NCI-H510A (cell line): ENCODE results near the gene PAX2.

Source experiments
- DNase-seq: peaks from one replicate; lab custom pipeline; 2025; lab: John Stamatoyannopoulos, UW

The PAX2 gene

DNA sequence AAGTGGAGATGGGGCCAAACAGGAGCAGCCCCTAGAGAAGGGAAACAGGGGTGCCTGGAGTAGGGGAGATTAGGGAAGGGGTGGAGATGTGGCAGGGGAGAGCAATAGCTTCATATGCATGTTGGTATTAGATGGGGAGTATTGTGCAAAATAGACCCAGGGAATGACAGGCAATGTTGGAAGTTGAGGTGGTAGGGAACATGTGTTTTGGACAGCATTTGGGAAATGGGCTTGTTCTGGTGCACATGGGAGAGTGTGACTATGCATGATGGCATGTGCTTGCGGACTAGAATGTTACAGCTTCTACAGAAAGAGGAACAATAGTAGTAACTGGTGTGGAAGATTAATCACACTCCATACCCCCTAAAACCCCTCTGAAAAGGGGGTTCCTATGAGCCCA, 10.4 kb downstream of the PAX2 start:
- DNase-seq = no peak

DNA sequence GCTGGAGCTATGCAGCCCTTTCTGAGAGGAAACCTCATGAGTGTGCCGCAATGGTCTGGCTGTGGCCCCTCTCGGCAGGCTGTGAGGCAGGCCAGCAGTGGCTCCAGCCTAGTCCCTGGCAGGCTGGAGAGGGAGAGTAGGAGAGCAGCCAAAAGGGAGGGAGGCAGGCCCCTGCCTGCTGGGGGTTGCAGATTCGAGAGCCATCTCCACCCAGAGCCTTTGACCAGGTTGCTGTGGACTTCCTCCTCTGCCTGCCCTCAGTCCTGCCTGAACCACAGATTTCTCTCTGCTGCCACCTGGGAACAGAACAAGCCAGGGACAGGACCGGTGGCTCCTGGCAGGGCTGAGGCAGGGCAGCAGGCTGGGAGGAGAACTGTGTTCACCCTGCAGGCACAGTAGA, 13.9 kb downstream of the PAX2 start:
- no peak for DNase-seq

DNA sequence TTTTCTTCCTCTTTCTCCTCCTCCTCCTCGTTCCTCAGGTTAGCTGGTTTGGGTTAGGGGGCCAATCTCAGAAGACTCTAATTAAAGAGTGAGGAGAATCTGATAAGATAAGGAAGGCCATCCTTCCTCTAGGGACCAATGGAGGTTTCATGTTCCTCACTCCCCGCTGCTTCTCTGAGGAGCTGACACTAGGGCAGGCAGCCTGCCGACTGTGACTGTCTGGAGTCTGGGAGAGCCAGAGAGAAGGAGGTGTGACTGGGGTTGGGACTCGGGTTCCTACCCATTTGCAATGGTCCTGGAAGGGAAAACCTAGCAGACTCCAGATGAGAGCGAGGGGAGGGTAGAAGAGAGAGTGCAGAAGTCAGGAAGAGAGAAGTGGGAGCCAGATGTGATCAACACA, 15.3 kb downstream of the PAX2 start:
- no peak for DNase-seq

DNA sequence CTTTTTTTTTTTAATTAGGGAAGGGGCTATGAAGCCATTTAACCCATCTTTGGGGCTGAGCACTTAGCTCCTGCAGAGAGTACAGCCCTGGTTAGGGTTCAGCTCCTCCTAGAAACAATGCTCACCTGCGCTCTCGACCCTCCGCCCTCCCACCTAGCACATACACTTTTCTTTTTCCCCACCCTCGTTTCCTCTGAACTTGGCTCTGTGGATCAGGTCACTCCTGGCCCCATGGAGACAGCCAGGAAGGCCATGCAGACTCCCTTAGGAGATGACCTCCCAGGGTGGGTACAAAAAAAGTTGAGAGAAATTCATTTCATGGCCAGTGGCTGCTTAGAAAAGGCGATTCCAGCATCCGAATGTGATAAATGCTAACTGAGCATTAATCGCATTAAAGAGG, 15.8 kb downstream of the PAX2 start:
- DNase-seq = no peak

DNA sequence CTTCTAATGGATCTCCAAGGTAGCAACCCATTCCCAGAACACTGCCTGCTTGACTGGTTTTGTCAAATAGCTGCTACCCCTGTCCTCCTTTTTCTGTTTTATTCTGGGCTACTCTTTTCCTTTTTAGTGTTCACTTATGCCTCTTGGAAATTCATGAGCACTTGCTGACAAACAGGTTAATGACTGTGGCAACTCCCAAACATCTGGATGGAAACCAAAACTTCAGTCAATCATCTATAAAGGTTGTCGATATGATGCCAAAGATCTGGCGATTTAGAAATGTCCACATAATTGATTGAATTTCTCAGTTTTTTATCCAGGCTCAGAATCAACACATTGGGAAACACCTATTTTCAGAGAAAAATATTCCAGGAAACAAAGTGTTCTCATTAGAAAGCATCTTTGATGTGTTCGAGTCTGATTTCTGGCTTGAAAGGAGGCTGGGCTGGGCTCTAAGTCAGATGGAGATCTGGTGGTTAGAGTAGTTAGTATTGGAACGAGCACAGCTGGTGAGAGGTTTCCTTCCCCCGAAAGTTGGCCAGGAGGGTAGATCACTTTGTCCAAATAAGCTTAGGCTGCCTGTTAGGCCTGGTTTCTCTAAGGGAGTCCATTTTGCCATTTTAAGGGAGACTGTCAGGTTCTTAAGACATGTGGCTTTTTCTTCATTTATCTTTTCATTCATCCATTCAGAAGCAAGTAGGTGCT, 17.8 kb downstream of the PAX2 start:
- no peak for DNase-seq

DNA sequence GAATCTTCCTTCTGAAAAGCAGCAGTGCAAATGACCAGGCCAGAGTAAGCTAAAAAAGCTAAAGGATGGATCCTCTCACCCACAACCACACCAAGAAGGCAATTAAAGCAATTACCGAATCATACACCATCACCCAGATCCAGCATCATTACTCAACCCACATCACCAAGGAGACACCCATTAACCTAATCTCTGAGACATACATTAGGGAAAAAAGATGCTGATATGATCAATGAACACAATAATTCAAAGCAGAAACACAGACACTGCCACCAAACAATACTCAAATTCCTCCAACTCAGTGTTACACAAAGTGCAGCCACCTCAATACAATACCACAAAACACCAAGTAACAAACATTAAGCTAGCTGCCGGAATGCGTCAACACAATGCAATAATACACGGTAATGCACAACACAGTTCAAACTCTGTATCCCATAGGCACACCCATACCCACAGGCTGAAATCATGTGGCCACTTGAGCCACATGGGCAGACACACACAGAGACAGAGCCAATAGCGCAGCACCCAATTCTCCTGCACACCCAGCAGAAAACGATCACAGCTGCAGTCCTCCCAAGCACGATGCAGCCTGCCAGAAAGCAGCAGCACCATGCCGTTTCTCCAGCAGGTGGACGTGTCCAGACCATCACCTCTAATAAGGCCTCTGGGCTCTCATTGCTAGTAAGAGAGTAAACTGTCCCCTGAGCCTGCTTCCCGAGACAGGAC, 21.5 kb downstream of the PAX2 start:
- DNase-seq = no peak

DNA sequence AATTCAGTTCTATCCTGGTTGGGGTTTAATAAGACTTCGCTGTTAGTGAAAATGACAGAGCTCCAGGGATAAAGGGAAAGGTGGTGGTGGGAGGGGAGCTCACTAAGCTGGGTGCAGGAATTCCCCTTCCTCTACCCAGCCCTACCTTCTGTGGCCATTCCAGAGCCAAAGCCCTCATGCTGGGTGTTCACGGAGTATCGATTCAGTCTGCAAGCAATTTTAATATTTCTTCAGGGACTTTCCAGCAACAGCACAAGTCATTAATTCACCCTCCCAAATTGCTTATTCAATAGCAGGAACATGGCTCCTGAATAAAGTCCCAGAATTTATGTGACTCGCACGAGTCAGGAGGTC, 22.0 kb downstream of the PAX2 start:
- no peak for DNase-seq

DNA sequence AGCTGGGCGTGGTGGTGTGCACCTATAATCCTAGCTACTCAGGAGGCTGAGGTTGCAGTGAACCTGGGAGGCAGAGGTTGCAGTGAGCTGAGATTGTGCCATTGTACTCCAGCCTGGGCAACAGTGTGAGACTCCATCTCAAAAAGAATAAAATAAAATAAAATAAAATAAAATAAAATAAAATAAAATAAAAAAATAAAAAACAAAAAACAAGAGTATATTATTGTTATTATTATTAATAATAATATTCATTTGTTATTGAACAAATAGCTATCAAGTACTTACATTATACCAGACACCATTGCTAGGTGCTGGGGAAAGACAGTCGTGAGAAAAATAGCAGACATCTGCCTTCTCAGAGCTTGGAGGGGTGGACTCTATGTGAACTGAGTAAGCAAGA, 24.1 kb downstream of the PAX2 start:
- DNase-seq = no peak

DNA sequence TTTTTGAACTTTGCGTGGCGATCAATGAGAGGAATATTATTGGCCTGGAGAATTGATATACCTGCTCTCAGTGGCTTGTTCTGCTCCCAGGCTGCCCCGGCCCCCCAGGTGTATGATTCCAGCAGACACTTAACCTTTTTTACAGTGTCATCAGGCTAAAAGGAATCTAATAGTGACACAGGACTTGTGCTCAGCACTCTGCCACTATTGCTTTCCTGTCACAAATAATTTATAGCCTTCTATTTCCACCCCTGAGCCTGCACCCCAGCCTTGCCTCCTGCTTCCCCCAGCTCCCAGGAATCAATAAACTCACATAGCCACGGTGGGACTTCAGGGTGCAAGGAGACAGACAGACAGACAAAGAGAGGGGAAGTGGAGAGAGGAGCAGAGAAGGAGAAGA, 28.3 kb downstream of the PAX2 start:
- no peak for DNase-seq

DNA sequence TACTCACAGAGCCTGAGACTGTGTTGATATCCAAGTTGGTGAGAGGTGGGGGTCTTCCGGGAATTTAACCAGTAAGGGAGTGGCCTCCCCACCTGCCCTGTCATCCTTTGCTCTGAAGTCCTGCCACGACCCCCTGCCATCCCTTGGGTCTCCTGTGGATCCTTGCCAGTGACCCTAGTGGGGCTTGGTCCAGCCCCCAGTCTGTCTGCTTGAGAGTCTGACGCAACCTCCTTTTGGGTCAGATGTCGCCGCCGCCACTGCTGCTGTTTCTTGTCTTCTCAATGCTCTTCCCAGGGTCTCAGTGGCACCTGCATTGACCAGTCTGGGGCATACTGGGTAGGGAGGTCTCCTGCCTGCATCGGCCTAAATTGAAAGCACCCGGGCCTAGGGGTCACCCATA, 28.8 kb downstream of the PAX2 start:
- DNase-seq = no peak

DNA sequence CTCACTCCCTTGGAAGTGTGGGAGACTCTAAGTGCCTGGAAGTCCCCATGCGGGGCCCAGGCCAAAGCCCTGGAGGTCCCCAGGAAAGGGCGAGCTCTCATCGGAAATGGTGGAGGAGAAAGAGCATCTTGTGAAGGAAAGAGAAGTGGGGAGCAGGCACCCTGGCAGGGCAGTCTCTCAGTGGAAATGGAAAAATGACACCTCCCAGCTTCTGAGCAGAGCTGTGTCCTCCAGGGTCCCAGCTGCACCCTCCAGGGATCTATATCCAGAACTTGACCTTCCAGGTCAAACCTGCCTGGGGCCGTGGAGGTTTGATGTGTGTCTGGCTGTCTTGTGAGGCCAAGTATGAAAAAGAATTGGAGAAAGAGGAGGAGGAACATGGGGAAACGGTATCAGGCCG, 29.5 kb downstream of the PAX2 start:
- DNase-seq = no peak

DNA sequence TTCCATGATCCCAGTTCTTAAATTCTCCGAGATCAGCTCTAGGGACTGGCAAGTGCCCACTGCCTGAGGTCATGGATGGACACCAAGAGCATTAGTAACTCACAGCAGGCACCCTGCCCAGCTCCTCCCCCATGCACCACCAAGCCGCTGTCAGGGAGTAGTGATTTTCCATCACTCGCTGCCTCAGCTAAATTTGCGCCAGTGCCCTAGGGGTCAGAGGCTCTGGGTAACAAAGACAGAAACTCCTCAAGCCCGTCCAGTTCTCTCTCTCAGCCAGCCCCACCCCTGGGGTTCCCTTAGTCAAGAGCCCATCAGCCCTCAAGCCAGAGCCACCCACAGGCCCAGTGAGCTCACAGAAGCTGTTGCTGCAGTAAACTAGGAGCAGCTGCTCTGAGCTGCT, 30.0 kb downstream of the PAX2 start:
- DNase-seq = no peak

DNA sequence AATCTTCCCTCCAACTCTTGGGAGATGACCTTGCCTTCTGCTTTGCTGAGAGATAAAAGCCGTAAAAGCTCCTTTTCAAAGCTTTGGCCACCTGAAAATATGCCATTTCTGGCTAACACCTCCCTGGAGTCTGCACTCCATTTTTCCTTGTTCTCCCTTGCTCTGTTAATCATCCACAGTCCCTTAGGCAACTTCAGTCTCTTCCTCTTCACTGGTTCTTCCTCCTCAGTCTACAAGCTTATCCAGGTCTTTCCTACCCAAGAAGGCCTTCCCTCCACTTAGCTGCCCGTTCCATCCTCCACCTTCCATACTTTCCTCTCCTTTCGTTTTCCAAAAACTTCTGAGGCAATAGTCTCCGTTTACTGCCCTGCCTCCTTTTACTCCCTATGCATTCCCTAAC, 30.5 kb downstream of the PAX2 start:
- DNase-seq = no peak

DNA sequence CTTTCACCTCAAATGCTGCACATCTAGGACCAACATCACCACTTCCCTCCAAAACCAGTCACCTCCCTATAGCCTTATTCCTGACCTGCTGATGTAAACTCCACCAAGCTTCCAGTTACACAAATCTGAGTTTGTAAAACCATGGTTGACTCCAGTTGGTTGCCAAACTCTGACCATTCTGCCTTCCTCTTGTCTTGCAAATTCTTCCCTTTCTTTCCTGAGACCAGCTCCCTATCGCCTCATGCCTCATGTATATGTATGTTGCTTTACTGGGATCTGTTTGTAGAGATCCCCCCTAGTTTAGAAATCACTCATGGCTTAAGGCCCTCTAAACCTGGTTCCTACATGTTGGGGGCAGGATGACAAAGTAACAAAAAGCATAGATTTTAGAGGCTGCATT, 31.3 kb downstream of the PAX2 start:
- DNase-seq = no peak

DNA sequence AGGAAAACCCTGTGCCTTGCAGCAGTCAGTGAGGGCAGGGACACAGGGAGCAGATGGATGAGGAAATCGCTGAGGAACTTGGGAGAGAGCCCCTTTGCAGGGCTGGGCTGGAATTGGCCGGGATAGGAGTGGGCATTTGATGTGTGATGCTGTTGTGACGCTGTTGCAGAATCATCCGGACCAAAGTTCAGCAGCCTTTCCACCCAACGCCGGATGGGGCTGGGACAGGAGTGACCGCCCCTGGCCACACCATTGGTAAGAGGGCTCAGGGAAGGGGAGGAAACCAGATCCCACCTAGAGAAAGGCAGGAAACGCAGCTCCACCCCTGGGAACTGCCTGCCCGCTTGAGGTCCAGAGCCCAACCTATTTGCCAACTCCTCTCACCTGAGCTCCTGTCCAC, 33.9 kb downstream of the PAX2 start:
- DNase-seq = no peak

DNA sequence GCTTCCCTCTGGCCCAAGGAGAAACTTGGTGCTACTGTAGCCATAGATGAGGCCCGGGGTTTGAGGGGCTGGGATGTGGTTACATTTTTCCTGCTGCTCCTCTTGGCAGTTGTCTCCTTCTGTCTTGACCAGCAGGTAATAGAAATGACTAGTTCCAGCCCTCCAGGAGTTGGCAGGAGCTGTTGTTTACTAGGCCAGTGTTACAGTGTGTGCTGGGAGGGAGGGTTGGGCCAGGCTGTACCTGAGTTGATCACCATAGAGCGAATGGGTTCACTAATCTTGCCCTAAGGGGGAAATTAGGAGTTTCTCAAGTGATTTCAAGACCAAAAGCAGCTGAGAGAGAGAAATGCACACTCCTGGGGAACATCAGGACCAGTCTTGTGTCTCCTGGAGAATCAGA, 34.9 kb downstream of the PAX2 start:
- no peak for DNase-seq

DNA sequence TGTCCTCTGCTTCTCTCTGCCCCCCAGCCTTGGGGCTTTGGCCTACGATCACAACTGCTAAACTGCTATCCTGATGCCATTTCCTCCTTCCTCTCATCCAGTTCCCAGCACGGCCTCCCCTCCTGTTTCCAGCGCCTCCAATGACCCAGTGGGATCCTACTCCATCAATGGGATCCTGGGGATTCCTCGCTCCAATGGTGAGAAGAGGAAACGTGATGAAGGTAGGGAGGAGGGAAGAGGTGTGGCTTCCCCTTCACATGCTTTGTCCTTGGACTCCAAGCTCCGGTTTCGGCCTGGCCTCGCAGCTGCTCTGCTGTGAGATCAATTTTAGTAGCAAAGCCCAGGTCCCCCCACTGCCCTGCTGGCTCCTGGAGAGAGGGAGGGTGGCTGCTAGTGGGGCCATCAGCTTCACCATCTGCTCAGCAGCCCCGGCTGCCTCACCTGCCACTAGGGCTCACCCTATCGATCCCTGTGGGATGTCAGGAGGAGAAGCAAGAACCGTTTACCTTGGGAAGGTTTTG, 35.8 kb downstream of the PAX2 start:
- DNase-seq = no peak

DNA sequence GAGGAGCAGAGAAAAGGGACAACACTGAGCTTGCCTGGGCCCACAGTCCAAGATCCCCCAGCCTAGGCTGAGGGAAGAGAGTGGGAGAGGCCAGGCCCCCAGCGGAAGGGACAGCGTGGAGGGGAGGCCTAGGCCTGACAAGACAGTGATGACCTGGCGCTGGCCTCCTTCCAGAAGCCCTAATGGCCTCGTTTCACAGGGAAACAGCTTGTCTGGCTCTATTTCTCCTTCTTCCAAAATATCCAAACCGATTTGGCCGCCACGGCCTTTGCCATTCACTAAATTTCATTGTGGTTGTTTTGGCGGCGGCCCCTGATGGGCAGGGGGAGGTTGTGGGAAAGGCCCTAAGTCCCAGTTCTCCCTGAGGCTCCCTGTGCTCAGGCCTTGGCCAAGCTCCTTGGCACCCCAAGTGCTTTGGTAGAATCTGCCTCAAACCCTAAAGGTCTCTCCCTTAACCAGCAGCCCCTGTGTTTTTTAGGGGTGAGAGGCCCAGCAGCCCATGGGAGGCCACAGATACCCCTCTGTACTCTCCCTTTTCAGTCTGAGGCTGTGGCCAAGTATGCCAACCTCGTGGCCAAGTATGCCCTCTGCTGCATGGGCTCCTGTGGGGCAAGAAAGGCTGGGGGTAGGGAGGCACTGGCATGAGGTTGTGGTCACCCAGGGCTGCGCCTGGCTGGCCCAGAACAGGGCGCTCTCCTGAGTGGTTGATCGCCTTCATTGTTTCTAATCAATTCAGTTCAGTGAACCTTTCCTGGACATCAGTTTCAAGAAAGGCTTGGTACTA, 37.3 kb downstream of the PAX2 start:
- DNase-seq = no peak

DNA sequence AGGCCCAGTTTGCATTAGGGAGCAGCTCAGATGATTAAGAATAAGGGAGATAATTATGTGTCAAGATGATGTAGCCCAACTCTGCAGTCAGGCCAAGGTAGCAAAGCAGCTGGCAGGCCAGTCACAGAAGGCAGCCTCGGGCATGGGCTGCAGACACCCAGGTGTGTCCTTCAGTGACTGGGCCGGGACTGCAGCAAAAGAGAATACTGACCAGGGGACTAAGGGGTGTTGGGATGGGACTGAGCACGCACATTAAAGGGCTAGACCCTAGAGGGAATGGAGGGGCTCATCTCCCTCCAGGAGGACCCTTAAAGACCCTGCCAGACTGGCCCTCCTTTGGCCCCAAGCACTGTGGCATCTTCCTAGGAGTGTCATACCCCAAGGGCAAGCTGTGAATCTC, 38.7 kb downstream of the PAX2 start:
- no peak for DNase-seq

DNA sequence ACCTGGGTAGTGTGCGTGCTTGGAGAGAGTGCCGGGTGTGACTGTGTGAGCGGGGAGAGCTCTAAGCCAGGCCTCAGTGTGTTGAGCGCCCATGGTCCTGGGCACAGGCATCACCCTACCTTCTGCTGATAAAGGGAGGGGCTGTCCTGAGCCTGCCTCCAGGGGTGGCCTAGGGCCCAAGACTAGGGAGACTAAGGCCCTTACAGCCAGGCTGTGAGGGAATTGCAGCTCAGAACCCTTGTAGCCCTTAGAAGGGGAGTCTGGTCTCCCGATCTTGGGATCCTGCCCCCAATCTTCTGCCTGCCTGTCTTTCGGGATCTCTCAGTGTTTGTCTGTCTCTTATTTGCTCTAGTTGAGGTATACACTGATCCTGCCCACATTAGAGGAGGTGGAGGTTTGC, 41.2 kb downstream of the PAX2 start:
- DNase-seq = no peak

DNA sequence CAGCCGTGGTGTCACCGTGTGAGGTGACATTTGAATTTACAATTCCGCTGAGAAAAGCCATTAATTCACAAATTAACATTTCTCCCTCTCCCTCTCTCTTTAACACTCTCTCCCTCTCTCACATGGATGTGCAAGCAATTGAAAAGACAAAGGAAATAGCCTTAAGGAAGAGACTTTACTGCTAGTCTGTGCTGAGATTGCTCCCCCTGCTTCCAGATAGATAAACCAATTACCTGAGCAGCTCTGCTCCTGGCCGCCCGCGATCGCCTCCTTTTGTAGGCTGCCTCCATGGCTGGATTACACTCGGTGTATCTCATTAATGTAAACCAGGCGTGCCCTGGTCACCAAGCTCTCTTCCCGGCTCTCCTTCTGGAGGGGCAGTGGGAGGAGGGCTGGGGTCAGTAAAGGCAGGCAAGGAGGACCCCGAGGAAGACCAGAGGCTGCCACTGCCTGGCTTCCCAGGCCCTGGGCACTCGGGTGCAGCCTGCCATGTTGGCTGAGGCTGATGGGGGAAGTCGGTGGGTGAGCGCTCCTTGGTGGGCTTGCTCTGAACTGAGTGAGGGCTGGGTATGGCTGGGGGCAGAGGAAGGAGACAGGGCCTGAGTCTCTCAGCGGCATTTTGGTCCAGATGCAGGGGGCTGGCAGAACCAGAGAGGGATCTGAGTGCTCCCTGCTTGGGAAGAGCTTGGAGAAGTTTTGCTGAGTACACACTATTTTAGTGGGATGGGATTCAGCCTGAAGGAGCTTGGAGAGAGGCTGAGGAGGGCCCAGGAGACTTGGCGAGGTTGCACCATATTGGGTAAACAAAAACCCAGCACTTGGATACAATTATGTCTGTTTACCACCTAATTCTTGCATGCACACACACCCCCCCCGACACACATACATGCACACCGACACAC, 42.9 kb downstream of the PAX2 start:
- DNase-seq = no peak

DNA sequence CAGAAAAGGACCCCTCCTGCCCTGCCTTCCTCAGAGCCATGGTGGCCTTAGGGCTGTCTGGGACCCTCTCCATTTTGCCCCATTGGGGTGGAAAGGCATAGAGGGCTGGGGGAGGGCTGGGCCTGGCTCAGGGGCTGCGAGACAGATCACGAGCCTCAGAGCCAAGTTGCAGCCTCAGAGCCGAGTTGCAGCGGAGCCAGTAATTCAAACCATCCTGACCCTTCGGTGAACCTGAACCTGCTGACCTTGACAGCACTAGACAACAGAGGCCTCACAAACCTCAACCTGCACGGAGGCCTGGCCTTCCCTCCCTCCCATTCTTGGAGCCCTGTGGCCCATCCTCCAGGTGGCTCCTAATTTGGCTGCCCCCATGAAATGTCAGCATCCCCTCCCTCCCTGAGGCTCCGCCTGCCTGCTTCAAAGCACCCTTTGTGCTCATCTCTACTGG, 45.4 kb downstream of the PAX2 start:
- DNase-seq = no peak
